Upper lobe of right lung (tissue), 1 donor: Measurements from ENCODE around the gene TECRL. TPM values are rescaled to one million over a fixed set of nuclear protein-coding genes. Genes with fewer than 3 reads are reported as not detected.

Source experiments
- ATAC-seq: fragments of 200-7000 bp; cut with Tn5 transposase; one replicate; pipeline ENCODE4 v1.9.1; 2020; ENCODE audit warnings: mild to moderate bottlenecking, moderate library complexity
- DNase-seq: peaks from one replicate; pipeline ENCODE4 v3.0.0-alpha.2; 2020
- H3K27ac ChIP-seq: fragments of 200-600 bp; one replicate; pipeline ENCODE4 v1.8.0; 2022
- H3K27me3 ChIP-seq: fragments of 200-600 bp; one replicate; pipeline ENCODE4 v1.8.0; 2022; ENCODE audit warnings: mild to moderate bottlenecking
- H3K36me3 ChIP-seq: fragments of 200-600 bp; one replicate; pipeline ENCODE4 v1.8.0; 2022
- H3K4me1 ChIP-seq: fragments of 200-600 bp; one replicate; pipeline ENCODE4 v1.8.0; 2022
- H3K4me3 ChIP-seq: fragments of 200-600 bp; one replicate; pipeline ENCODE4 v1.8.0; 2022; ENCODE audit warnings: mild to moderate bottlenecking
- H3K9me3 ChIP-seq: fragments of 200-600 bp; one replicate; pipeline ENCODE4 v1.8.0; 2022
- intact Hi-C: fragments of 100-400 bp; cut with DNase I; formaldehyde crosslinking; loops from one replicate; pipeline ENCODE4 v1.11.0; 2022
- total RNA-seq: library from RNA; stranded (reverse); fragmentation: NEBNext Ultra II Directional; extraction: Animal tissue kit (Norgen Biotek cat#: 25700); gene quantifications from one replicate; pipeline ENCODE4 v1.2.1, GENCODE V29; 2021
- TF ChIP-seq, protein P1 (sequence below): fragments of 200-600 bp; IDR thresholded peaks from one replicate; pipeline ENCODE4 v1.8.0; 2022; ENCODE audit warnings: antibody characterized with exemption
- donor health status: DM: no; HTN: yes; CAD: no; lungs with severe emphysema.

The TECRL gene
- total RNA-seq, 1 donor from 2014 or later = not detected

GRCh38 chr4:64248186-64248585 is 161.1 kb downstream of the TECRL start:
- H3K36me3 ChIP-seq = no peaks in the 10 kb centered on the region

GRCh38 chr4:64230709-64231310 is 178.4 kb downstream of the TECRL start:
- DNase-seq = no peak
- intact Hi-C loops = no loop called here
- Histone ChIP-seq H3K4me3 (no peak overlapping the region), H3K4me1 (no peaks in the 10 kb centered on the region), H3K36me3 (no peaks in the 10 kb centered on the region), H3K9me3 (peaks cover 44% of the 10 kb centered on the region), H3K27ac (no peak overlapping the region), H3K27me3 (no peaks in the 10 kb centered on the region)
- TF ChIP-seq, protein P1, sequence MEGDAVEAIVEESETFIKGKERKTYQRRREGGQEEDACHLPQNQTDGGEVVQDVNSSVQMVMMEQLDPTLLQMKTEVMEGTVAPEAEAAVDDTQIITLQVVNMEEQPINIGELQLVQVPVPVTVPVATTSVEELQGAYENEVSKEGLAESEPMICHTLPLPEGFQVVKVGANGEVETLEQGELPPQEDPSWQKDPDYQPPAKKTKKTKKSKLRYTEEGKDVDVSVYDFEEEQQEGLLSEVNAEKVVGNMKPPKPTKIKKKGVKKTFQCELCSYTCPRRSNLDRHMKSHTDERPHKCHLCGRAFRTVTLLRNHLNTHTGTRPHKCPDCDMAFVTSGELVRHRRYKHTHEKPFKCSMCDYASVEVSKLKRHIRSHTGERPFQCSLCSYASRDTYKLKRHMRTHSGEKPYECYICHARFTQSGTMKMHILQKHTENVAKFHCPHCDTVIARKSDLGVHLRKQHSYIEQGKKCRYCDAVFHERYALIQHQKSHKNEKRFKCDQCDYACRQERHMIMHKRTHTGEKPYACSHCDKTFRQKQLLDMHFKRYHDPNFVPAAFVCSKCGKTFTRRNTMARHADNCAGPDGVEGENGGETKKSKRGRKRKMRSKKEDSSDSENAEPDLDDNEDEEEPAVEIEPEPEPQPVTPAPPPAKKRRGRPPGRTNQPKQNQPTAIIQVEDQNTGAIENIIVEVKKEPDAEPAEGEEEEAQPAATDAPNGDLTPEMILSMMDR = no peak
- ATAC-seq = no peak

More at GRCh38 chr4:64248186-64248585, 161.1 kb downstream of the TECRL start:
- no peaks in the 10 kb centered on the region for H3K27me3 ChIP-seq
- no peak overlapping the region for H3K27ac ChIP-seq
- TF ChIP-seq, protein P1 = no peak
- intact Hi-C loops = no loop called here
- no peaks in the 10 kb centered on the region for H3K4me1 ChIP-seq
- ATAC-seq (no peak), DNase-seq (no peak)
- peaks cover 6% of the 10 kb centered on the region for H3K9me3 ChIP-seq
- no peak overlapping the region for H3K4me3 ChIP-seq
